Kasumi-1 (cell line): ENCODE results near the gene TLE1.
"Not testable (repeated sequence)": the region's sequence is repeated elsewhere in the genome, so short reads cannot be mapped to it uniquely, and the experiment has no call there.

Source experiments
- DNase-seq, 2 experiments: peaks; one replicate each; lab custom pipeline; 2025; lab: John Stamatoyannopoulos, UW

Gene TLE1

GRCh38 chr9:81652058-81652687 lies 37.2 kb downstream of the TLE1 start:
- no peak for DNase-seq

DNA sequence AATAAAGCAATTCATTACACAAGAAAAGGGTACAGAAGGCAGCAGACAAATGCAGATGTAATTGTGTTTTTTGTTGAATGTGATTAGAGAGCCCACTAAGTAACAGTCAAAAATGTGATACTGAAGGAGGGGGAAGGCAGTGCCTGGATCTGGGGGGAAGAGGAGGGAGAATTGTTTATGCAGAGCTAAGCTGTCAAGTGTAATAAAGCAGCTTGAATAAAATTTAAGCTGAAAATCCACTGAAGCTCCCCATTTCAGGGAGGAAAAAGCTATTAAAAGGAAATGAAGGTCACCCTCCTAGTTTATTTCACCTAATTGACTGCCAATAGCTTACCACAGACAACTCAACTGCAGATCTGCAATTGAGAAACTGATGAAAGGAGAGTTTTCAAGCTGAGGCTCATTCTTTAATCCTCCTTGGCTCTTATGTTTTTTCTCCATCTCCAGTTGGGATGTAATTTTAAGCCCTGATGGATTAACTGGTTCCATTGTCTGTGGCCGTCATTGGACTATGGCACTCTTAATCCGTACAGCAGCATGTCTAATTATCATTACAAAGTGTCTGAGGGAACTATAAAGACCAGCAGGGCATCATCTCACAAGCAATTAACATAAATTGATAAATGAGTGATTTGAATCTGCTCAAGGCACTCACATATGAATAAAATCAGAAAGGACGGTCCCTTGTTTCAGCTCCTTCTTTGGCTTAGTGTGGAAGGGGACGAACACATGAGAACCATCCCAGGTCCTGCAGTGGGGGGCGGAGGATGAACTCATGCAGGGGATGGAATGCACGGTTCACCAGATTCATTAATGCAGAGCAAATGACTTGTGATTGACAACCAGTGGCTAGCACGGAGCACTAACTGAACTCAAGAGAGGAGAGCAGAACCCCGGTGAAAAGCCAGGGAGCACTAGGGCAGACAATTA lies 38.5 kb downstream of the TLE1 start:
- no peak for DNase-seq

DNA sequence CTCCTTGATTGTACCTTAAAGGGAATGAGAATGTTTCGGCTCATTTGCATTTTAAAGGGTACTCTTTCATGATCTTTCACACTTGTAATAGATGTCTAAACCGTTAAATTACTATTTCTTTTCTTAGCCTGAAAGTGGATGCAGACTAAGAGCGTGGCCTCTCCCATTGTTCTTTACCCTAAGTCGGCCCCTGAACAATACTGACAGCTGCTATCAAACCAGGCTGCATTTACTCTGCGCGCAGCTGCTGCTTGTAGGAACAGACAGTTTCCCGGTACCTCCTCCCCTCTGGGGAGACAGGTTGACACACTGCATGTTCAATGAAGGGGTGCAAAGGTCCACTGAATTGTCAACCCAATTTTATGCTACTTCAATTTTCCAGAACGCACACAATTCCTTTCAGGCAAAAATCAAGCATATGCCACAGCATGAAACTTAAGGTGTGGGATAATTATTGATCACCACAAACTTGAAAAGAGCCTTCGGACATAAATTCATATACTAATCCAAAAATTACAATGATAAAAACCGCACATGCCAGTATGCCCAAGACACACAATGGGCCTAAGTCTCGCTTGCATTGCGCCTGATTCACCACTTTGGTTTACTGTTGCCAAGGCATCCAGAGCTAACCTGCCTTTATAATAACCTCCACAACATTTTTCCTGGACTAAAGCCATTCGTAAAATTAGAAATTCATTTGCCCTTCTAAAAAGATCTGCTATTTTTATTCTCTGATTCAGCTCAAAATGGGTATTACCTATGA lies 39.7 kb downstream of the TLE1 start:
- no peak for DNase-seq

DNA sequence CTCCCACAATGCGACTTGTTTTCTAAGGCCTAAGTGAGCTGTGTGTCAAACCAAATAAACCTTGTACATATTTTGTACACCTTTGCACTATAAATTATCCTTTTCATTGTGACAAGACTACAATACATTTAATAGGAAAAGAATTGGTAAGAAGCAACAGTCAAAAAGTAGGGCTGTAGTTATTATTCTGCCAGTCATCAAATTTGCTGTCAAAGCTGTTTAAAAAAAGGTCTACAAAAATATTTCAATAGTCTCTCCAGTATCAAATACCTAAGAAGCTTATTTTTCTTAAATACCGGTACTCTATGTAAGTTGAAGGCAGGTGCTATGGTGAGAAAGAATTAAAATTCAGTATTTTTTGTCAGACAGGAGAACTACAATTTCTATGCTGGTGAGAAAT lies 40.5 kb downstream of the TLE1 start:
- no peak for DNase-seq

GRCh38 chr9:81646337-81646736 lies 43.0 kb downstream of the TLE1 start:
- DNase-seq, result no peak

DNA sequence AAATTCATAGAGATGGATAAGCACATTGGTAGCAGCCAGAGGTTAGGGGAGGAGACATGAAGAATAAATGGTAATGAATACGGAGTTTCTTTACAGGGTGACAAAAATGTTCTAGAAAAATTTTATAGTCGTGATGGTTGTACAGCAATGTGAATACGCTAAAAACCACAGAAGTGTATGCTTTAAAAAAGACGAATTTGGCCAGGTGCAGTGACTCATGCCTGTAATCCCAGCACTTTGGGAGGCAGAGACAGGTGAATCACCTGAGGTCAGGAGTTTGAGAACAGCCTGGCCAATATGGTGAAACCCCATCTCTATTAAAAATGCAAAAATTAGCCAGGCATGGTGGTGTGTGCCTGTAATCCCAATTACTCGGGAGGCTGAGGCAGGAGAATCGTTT lies 44.8 kb downstream of the TLE1 start:
- DNase-seq, result not testable (repeated sequence)

DNA sequence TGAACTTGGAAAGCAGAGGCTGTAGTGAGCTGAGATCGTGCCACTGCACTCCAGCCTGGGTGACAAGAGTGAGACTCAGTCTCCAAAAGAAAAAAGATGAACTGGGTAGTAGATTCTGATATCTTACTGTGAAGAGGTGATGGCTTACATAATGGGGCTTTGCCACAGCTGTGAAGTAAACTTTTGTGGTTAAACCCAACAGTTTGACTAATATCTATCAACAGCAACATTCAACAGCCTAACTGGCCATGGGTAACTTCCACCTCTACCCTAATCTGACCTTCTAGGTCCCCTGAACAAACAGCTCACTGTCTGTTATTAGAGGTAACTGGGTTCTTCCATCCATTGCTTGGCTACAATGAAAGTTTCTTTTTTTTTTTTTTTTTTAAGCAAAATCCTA lies 52.1 kb downstream of the TLE1 start:
- DNase-seq, result no peak

GRCh38 chr9:81636255-81636599 lies 53.1 kb downstream of the TLE1 start:
- DNase-seq, result no peak

DNA sequence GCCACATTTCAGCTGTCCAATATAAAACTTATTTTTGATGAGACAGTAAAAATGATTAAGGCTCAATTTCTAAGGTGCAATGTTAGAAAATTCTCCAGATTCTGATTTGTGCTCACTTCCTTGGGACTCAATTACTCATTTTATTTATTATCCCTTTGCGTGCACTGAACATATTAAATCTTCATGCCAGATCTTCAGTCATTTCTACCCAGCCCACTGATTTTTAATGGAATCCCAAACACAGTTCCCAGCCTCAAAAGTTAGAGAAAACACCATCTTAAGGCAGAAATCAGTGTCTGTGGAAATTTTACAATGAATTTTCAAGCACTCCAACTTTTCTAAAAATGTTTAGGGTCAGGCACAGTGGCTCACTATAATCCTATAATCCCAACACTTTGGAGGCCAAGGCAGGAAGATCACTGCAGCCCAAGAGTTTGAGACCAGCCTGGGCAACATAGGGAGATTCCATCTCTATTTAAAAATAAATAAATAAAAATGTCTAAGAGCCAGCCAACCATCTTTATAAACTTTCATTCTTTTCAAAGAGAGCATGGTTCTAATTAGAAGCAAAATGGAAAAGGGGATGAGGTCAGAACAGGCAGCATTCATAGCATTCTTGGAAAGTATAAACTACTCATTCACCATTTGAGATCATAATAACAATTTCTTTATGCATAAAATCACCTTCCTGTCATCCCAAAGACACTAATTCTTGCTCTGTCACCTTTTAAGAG lies 53.7 kb downstream of the TLE1 start:
- no peak for DNase-seq

DNA sequence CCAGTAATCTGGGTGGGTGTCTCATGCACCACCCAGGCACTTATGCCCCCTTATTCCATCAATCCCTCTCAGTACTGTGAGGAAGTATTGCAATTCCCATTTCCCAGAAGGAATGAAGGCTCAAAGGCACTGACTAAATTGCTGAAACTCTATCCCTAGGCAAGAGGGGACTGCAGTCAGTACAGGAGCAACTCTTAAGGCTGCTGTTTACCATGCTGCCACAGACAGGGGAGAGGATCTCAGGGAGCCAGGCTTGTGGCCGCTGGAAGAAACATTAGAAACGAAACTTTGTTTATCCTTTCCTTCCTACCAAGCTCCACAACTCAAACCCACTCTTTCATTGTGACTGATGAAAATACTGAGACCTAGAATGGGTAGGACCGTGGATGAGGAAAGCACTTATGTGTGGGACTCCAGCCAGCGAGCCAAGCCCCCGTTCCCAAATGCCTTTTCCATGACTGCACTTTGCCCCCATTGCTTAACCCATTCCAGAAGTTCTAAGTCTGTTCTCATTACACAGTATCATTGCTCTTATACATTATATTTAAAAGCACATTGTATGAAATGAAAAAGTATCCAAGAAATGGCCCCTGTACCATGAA lies 54.3 kb downstream of the TLE1 start:
- DNase-seq, result no peak

DNA sequence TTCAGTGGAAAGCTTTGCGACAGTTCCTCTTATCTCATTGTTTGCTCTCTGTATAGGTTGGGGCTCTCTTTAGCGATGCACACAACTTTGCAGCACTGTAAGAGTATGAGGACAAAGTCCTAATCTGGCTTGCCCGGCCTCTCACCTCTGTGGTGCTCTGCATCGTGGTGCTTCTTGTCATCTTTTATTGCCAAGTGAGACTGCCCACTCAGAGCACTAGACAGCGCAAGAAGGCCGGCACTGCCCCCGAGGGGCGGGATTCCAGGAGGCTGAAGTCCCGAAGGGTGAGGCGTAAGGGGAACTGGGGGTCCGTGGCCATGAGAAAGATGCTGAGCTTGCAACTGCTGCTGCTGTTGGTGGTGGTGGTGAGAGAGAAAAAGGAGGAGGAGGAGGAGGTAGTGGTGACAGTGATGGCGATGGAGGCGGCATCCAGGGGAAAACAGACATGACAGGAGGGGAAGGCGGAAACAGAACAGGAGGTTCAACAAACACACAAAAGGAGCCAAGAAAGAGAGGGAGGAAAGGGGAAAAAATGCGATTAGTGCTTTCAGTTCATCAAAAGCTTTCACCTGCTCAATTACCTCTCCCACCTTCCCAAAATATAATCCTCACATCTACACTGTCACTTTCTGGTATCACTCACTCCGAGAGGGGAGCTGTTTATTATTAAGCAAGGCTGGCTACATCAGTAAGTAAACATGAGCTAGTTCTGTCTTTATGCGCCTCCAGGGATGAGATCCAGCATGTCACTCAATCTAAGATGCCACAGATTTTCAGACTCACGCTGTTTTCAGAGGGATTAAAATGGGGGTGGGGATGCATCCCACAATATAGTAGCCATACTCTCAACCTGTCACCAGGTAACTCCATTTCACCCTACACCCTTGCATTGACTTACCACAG lies 55.1 kb downstream of the TLE1 start:
- no peak for DNase-seq

- no peak for DNase-seq
These were observed 56.7 kb downstream of the TLE1 start for GRCh38 chr9:81632599-81632998.

- no peak for DNase-seq
These were observed 58.1 kb downstream of the TLE1 start for GRCh38 chr9:81631218-81631745.

- no peak for DNase-seq
These were observed 59.9 kb downstream of the TLE1 start for GRCh38 chr9:81629440-81629839.

GRCh38 chr9:81628897-81629296 lies 60.5 kb downstream of the TLE1 start:
- DNase-seq, result no peak

- no peak for DNase-seq
These were observed 61.9 kb downstream of the TLE1 start for GRCh38 chr9:81627481-81627880.

- DNase-seq, result no peak
These were observed 62.8 kb downstream of the TLE1 start for GRCh38 chr9:81626511-81626910.

DNA sequence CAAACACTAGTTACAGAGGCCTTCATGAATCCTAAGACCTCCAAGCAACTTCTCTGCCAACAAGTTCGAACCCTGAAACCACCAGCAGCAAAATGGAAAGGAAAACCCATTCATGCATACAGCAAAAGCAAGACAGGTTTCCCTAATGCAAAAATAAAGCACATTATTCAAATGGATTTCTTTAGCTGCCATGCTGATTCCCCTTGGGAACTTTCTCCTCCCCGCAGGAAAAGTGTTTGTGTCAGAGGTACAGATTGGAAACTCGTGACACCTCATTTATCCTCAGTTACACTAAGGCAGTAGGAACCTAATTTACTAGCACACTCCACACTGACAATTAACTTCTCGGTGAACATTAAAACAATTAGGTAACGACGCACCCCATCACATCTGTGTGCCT lies 63.4 kb downstream of the TLE1 start:
- no peak for DNase-seq

DNA sequence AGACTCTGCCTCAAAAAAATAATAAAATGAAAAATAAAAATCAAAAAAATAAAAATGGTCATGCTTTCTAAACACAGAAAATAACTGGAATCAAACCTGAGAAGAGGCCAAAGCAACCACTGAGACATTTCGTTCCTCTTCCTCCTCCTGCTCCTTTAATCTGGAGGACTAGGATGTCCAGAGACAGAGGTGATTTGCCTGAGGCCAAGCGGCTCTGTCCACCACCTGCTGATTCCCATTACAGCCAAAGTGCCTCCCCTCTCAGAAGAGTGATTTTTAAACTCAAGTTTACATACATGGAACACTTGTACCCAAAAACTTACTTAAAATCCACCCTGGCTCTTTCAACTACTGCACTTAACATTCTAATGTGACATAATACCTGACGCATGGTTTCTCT lies 65.6 kb downstream of the TLE1 start:
- DNase-seq, result no peak

- DNase-seq, result no peak
These were observed 66.7 kb downstream of the TLE1 start for GRCh38 chr9:81622471-81623255.
